ENCODE data around the gene CMC1.
"Not testable (repeated sequence)": the region's sequence is repeated elsewhere in the genome, so short reads cannot be mapped to it uniquely, and the experiment has no call there.

CMC1 gene

DNA sequence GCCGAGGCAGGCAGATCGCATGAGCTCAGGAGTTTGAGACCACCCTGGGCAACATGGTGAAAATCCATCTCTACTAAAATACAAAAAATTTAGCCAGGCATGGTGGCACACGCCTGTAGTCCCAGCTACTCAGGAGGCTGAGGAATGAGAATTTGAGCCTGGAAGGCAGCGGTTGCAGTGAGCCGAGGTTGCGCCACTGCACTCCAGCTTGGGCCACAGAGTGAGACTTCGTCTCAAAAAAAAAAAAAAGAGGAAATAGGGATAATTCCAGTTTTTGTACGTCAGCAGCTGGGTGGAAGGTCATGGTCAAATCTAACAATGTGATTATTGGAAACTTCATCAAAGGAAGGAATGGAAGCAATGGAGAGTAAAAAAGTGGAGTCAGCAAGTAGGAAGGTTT, 3.1 kb downstream of the CMC1 start:
- DNase-seq (ENCODE audit: low read depth) = no peak

DNA sequence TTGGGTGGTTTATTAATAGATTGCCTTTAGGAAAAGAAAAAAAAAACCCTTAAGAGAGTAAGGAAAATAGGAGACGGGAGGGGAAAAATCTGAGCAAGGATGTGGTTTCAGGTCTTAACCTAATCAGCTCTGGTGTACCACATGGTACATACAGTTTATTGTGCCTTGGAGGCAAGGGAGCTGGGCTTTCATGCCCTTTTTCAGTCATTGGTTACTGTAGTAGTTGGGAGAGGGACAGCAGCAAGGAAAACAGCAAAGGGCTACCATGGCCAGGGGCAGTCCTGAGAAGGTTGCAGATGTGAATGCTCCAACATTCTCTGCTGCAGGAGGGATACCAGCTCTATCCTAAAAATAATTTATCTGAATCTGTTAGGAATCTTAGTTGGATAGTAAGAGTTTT, 5.9 kb downstream of the CMC1 start:
- no peak for DNase-seq (ENCODE audit: low read depth)

DNA sequence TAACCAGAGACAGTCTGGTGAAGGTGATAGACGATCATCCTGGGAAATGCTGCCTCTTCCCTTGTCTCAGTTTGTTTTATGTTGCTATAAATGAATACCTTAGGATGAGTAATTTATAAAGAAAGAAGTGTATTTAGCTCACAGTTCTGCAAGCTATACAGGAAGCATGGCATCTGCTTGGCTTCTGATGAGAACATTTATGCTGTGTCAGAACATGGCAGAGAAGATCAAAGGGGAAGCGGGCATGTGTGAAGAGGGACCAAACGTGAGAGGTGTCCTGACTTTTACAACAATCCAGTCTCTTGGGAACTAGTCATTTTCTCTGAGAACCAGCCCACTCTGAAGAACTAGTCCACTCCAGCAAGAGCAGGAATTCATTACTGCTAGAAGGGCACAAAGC, 9.6 kb downstream of the CMC1 start:
- DNase-seq (ENCODE audit: low read depth) = no peak

DNA sequence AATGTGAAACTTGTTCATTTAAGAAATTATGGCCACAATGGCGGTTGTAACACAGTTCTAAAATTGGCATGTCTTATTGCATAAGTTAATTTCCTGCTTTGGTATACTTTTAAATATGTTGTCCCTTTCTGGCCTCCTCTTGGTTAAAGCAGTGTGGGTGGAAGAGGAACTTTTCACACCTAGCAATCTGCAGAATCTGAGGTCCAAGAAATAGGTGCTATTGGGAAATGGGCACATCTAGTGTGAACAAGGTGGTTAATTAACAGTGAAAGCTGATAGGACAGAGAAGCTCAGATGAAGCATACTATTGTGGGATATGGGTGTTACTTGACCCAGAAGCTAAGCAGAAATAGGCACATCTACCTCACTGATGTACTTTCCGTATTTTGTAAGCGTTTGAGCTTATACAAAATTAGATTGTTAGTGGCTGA, 10.6 kb downstream of the CMC1 start:
- no peak for DNase-seq (ENCODE audit: low read depth)

DNA sequence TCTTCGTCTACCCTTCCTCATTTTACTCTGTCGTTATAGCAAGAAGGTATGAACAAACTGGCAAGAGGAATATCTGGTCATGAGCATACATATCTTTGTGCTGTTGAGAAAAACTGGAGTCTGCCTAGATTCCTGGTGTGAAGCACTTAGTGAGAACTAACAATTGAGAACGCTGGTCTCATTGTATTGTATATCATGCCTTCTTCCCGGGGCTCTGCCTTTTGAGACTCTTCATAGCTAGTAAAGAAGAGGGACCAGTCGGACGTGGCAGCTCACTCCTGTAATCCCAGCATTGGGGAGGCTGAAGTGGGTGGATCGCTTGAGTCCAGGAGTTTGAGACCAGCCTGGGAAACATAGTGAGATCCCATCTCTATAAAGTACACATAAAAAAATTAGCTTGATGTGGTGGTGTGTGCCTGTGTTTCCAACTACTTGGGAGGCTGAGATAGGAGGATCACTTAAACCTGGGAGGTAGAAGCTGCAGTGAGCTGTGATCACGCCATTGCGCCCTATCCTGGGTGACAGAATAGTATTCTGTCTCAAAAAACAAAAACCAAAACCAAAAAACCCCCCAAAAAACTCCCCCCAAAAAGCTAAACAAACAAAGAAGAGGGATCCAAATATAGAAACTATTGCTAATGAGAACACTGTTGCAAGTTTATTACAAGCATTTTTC, 11.8 kb downstream of the CMC1 start:
- no peak for DNase-seq (ENCODE audit: low read depth)

DNA sequence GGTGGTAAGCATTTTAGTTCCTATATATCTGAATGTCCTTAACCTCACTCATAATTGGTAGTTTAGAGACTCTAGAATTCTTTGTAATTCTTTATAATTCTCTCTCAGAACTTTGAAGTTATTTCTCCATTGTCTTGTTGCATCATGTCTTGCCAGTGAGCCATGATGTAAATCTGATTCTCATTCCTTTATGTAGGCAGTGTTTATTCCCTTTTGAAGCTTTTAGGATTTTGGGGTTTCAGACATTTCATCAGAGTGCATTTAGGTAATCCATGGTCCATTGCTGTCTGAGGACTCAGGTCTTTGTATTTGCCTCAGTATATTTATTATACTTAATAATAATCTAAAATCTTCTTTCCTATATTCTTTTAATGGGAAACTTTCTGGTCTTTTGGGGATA, 20.6 kb downstream of the CMC1 start:
- no peak for DNase-seq (ENCODE audit: low read depth)

DNA sequence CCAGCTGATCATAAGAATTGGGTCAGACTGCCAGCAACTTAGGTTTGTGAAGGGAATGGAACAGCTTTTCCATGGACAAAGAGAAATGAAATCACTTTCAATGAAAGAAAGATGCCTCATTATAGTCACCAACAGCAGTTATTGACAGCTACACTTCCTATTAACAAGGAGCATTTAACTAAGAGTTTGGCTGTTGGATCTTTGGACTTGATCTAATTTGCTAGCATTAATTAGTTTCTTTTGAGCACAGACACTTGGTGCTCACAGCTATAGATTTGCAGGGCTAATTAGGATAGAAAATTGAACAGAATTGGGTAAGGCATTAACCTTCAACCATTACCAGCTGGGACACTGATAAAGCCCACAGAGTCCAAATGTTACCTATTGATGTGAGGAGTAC, 24.2 kb downstream of the CMC1 start:
- no peak for DNase-seq (ENCODE audit: low read depth)

DNA sequence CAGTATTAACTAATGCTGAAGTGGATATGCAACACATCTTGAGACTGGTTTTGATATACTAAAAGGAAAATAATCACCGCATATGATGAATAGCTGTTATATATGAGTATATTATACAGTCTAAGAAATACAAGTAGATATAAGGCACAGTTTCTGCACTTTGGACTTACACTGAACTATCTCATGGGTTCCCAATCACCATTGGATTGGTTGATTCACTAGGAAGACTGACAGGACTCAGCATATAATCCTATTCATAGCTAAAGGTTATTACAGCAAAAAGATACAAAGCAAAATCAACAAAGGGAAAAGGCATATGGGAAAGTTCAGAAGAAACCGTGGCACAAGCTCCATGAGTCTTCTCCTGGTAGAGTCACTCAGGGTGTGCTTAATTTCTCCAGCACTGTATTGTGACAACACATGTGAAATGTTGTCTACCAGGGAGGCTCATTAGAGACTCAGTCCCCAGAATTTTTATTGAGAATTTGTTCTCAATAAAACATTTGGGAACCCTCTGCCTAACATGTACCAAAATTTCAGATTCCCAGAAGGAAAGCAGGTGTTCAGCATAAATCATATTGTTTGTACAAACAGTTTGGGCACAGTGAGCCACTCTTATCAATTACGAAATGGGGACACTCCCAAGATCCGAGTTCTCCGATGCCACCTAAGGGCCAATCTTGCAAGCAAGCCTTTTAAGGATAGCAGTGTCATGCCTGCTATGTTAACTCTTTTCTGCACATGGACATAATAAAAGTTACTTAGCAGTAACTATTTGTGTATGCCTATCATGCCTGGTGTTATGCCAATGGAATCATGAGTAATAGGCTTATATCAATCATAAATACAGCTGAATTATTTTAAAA, 26.8 kb downstream of the CMC1 start:
- DNase-seq (ENCODE audit: low read depth) = no peak

DNA sequence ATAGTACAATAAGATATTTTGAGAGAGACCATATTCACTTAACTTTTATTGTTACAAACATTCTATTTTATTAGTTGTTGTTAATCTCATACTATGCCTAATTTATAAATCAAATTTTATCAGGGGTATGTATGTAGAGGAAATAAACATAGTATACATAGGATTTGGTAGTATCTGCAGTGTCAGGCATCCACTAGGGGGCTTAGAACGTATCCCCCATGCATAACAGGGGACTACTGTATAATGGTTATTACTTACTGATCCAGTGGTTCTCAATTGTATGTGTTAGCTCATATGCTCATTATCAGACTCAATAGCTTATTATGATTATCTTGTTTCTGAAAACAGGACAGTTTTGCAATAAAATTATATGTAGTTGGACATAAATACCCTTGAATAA, 27.6 kb downstream of the CMC1 start:
- no peak for DNase-seq (ENCODE audit: low read depth)

DNA sequence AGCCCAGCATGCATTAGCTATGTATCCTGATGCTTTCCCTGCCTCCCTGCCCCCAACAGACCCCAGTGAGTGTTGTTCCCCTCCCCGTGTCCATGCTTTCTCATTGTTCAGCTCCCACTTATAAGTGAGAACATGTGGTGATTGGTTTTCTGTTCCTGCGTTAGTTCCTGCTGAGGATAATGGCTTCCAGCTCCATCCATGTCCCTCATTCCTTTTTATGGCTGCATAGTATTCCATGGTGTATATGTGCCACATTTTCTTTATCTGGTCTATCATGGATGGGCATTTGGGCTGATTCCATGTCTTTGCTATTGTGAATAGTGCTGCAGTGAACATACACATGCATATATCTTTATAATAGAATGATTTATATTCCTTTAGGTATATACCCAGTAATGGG, 28.5 kb downstream of the CMC1 start:
- not testable (repeated sequence) for DNase-seq (ENCODE audit: low read depth)

DNA sequence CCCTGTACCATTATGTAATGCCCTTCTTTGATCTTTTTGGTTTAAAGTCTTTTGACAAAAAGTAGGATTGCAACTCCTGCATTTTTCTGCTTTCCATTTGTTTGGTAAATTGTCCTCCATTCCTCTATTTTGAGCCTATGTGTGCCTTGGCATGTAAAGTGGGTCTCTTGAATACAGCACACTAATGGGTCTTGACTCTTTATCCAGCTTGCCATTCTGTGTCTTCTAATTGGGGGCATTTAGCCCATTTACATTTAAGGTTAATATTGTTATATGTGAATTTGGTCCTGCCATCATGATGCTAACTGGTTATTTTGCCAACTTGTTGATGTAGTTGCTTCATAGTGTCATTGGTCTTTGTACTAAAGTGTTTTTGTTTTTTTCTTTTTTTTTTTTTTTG, 32.4 kb downstream of the CMC1 start:
- no peak for DNase-seq (ENCODE audit: low read depth)

DNA sequence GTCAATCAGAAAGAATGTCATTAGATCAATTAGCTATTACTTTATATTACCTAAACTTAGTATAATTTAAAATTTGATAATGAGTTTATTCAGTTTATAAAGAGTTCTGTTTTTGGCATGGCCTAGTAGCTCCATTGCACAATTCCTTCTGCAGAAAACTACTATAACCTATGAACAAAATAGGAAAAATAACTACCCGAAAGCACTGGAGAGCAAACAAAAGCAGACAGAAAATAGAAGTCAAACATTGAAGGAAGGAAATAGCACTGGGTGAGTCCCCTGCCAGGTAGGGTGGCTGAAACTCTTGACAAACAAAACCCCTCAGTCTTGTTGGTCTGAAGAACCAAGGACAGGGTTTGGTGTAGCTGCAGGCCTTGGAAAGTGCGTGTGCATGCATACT, 37.5 kb downstream of the CMC1 start:
- no peak for DNase-seq (ENCODE audit: low read depth)

DNA sequence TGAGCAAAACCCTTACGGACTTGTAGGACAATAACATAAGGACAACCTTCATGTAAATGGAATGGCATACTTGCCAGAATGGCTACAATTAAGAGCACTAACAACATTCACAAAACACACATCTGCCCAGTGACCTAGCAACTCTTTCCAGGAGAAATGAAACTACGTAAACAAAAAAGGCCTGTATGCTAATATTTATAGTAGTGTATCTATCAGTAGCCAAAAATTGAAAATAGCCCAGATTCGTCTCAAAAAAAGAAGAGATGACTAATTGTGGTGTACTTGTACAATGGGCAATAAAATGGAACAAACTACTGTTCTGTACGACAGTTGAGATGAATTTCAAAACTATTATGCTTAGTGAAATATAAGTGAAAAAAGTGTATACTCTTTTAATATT, 38.4 kb downstream of the CMC1 start:
- DNase-seq (ENCODE audit: low read depth) = no peak

DNA sequence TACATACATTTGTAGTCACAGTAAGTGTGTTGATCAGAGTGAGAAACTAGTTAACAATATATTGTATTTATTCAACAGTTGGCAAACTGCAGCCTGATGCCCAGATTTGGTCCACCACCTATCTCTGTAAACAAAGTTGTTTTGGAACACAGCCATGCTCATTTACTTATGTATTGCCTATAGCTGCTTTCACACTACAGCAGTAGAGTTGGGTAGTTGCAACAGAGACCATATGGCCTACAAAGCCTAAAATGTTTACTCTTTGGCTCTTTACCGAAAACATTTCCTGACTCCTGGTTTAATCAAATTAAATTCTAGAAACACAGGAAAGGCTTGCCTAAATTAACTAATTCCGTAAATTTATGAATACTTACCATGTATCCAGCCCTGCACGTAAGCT, 39.4 kb downstream of the CMC1 start:
- no peak for DNase-seq (ENCODE audit: low read depth)

DNA sequence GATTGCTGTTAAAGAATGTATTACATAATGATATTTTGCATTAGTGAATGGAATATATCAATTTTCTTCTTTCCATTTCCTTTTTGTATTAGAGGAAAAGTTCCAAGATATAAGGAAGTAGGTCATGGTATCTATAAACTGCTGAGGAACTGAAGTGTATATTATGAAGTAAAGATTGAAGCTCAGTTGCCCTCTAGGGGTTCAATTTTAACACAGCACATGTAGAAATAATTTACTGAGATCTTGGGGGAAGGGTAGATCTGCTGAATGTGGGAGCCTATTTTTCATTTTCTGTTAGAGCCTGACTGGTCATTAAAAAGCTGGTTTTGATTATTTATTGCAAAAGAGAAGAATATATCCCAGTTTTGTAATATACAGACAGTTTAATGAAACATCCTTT, 45.2 kb downstream of the CMC1 start:
- DNase-seq (ENCODE audit: low read depth) = no peak

DNA sequence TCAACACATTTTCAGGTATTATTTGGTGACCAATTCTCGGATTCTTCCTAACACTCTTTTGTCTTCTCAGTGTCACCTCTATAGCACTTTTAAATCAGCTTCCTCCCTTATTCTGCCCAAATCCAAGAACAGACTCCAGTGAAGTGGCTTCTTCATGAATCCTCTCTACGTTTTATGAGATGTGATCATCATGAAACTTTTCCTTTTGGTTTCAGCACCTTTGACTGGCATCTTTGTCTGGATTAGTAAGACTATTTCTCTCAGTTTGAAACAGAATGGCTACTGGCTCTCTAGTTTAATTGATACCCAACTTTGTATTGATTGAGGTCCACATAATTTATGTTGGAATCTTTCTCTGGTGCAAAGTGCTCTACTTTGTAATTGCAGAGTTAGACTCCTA, 45.6 kb downstream of the CMC1 start:
- DNase-seq (ENCODE audit: low read depth) = no peak

DNA sequence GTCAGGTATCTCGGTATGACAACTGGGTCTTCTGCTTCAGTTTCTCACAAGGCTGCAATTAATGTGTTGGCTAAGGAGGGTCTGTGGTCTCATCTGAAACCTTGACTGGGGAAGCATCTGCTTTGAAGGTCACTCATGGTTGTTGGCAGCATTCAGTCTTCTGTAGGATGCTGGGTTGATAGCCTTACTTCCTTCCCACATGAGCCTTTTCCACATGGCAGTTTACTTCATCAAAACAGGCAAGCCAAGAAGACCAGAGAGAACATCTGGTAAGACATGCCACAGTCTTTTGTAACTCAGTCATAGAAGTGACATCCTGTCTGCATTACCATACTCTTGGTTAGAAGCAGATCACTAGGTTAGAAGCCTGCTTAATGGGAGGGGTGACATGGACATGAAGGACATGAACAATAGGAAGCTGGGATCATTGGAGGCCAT, 49.5 kb downstream of the CMC1 start:
- no peak for DNase-seq (ENCODE audit: low read depth)

DNA sequence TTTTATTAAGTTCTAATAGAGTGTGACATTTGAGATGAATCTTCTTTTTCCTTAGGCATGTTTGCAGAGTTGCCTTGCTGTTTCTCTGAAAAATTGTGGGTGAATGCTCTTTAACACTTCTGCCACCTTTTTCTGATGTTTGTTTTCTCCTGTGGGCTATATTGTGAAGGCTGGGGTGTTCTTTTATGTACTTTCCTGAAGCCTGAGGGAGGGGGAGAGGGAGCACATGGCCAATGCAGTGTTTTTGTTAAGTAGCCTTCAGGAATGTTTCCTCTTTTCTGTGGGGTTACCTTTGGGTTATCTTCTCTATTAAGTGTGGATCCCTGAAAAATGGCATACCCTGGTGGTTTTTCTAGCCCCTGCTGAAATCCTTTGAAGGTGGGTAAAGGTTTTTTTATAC, 50.2 kb downstream of the CMC1 start:
- DNase-seq (ENCODE audit: low read depth) = no peak

DNA sequence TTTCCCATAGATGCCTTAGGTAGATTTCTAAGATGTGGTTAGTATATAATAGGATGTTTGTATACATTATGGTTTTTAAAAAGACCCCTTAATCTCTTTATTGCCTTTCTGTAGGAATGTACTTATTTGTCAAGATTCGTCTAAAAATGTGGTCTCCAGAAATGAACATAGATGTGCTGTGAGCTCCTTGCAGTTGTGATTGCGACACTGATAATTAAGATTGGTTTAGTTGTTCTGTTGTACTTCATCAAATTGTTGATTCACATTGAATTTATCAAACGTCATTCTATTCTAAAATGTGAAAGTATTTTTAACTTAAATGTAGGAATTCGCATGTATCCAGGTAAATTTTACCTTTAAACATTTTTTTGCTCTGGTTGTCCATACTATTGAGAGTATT, 51.2 kb downstream of the CMC1 start:
- no peak for DNase-seq (ENCODE audit: low read depth)

DNA sequence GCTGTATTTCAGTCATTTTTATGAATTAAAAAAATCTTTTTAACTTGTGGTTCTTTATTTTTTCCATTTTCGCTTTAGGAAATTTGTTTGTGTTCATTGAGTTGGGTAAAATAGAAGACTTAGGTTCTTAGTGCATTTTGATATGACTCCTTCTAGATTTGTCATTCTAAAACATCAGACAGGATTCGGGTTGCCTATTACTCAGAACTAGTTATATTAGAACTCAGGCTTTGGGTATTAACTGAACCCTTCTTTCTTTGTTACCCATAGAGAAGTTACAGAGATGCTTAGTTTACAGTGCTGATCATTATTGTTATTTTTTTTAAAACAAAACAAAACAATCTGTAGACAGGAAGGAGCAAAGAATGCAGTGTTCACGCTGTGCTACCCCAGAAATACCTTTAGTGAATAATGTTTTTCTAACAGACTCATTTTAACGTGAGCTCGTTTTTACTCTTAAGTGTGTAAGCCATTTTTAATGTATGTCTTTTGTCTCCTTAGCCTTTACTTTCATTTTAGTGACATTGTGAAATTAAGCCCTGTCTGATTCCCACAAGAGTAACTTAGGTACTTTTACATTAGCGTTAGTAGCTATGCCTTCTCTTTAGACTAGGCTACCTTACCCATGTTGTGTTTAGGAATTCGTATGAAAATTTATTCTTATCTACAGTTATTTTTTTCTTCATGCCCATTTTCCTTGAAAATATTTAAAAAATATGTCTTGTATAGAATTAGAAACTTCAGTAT, 53.4 kb downstream of the CMC1 start:
- DNase-seq (ENCODE audit: low read depth) = no peak

DNA sequence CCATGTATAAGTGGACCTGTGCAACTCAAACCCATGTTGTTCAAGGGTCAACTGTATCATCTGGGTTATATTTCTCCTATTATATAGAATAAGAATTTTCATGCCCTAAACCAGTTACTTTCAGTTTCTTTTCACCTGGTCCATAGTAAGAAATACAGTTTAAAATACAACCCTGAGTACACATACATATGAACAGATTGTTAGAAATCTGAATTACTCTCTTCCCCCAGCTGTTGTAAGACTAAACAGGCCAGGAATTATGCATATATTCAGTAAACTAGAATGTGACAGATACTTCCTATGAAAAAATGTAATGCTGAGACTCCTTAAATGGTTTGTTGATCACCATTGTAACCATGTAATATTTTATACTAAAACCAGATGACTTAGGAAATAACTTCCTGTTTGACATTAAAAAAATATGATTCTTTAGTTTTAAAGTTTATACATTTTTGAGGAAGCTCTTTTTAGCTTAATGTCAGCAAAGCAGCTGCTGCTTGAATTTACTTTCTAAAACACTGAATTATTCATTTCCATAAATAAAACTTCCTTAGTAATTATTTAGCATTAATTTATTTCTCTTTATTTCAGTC, 54.6 kb downstream of the CMC1 start:
- DNase-seq (ENCODE audit: low read depth) = no peak

DNA sequence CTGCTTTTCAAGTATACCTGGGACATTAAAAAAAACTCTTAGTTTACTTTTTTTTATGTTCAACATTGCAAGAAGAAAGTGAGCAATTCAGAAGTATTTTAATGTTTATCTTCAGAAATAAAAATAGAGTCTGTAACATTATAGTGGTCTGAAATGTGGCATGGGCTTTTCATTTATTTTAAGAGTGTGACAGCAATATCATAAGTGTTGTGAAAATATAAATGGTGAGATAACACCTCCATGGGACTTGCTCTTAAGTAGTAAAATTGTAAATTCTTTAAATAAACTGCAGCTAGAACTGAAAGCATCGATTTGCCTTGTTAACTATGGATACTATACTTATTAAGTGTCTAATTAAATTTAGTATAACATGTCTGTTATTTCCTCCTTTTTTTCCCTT, 58.3 kb downstream of the CMC1 start:
- DNase-seq (ENCODE audit: low read depth) = no peak
